Sigmoid colon (tissue), 7 donors: ENCODE measurements around the gene SOX6. TPM values are rescaled to one million over a fixed set of nuclear protein-coding genes. Genes with fewer than 3 reads are reported as not detected.

ENCODE experiments used
- DNase-seq: peaks from one replicate; pipeline ENCODE4 v3.0.0-alpha.2; 2019
- H3K27ac ChIP-seq, 4 donors: fragments of 200-600 bp; sonication (generic); one replicate each; pipeline ENCODE4 v1.5.1; 2016 to 2019; ENCODE audit warnings: mild to moderate bottlenecking in 1 of 4
- H3K27me3 ChIP-seq, 3 donors: fragments of 200-600 bp; sonication (generic); one replicate each; pipeline ENCODE4 v1.5.1; 2019; ENCODE audit warnings: mild to moderate bottlenecking in 1 of 3
- H3K36me3 ChIP-seq, 4 donors: fragments of 200-600 bp; sonication (generic); one replicate each; pipeline ENCODE4 v1.5.1; 2016 to 2019
- H3K4me1 ChIP-seq, 4 donors: fragments of 200-600 bp; sonication (generic); one replicate each; pipeline ENCODE4 v1.5.1; 2017 to 2019
- H3K4me3 ChIP-seq, 4 donors: fragments of 200-600 bp; sonication (generic); one replicate each; pipeline ENCODE4 v1.5.1; 2017 to 2019; ENCODE audit warnings: mild to moderate bottlenecking in 2 of 4, moderate library complexity in 1 of 4
- H3K9me3 ChIP-seq, 4 donors: fragments of 200-600 bp in 3 of 4; sonication (generic) in 3 of 4; one replicate each; pipeline versions ENCODE4 v1.5.1 to v1.6.1; 2013 to 2019
- EP300 ChIP-seq, 4 donors: sonication (generic); formaldehyde crosslinking; IDR thresholded peaks; one replicate each; pipeline ENCODE4 v1.6.1; 2017; ENCODE audit warnings: antibody characterized with exemption in 4 of 4
- POLR2A ChIP-seq, 2 donors: fragments of 450-650 bp; IDR thresholded peaks; one replicate each; pipeline ENCODE4 v1.6.1; 2016; ENCODE audit warnings: antibody characterized with exemption in 2 of 2, mild to moderate bottlenecking in 2 of 2, moderate library complexity in 2 of 2
- POLR2AphosphoS5 ChIP-seq, 4 donors: sonication (generic); formaldehyde crosslinking; IDR thresholded peaks; one replicate each; pipeline ENCODE4 v1.6.1; 2017; ENCODE audit warnings: antibody characterized with exemption in 4 of 4
- WGBS, 2 donors: extraction: QIAGEN DNeasy Blood & Tissue Kit; methylation state at CpG; one replicate each; pipeline ENCODE4 v1.1.7; 2013; 5-methylcytosine and 5-hydroxymethylcytosine counted together
- intact Hi-C: fragments of 100-400 bp; cut with DNase I; formaldehyde crosslinking; loops from one replicate; pipeline ENCODE4 v1.15.1; 2023
- polyA plus RNA-seq, 3 donors: library from polyadenylated mRNA; stranded (reverse); fragments of 200-250 nt; gene quantifications; one replicate each; pipeline ENCODE4 v1.2.3, GENCODE V29; 2013
- total RNA-seq, 4 donors: library from RNA; depleted of rRNA; stranded (reverse); fragments of >200 nt; gene quantifications; one replicate each; pipeline ENCODE4 v1.1.0, GENCODE V29; 2016
- TF ChIP-seq, protein P1 (sequence below), 4 experiments: fragments of 450-650 bp in 3 of 4; fragments of 200-600 bp in 1 of 4; IDR thresholded peaks; one replicate each; pipeline ENCODE4 v1.5.1; 2016 to 2019; ENCODE audit warnings: antibody characterized with exemption in 4 of 4, mild to moderate bottlenecking in 3 of 4, moderate library complexity in 2 of 4
- donor health status: healthy with polysubstance abuse.
- donor health status: Bipolar disorder and iron deficiency.
- donor health status: healthy.

The SOX6 gene
- total and polyA plus RNA-seq, 7 donors = 0.46 to 6.1 (median 1.7) TPM

DNA sequence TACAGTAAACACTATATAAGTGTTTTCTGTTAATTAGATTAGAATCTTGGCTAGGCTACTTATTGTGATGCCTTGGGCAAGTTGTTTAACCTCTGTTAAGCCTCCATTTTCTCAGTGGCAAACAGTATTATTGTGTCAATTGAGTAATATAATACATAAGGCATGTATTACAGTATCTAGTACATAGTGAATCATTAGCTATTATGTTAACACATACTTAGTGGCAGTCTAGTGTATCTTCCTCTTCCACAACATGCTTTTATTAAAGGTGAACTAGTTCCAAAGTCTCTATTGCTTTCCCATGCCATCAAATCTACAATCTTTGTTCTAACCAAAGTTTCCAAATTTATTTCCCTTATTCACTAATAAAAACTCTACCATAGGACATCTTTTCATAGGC is 200.9 kb downstream of the SOX6 start:
- H3K36me3 ChIP-seq = no peaks in the 10 kb centered on the region
- intact Hi-C loops = no loop called here
- TF ChIP-seq POLR2AphosphoS5 (IDR thresholded peaks at IDR 0.05) (no peak), POLR2A (IDR thresholded peaks at IDR 0.05) (no peak), EP300 (IDR thresholded peaks at IDR 0.05) (no peak)
- TF ChIP-seq, protein P1, sequence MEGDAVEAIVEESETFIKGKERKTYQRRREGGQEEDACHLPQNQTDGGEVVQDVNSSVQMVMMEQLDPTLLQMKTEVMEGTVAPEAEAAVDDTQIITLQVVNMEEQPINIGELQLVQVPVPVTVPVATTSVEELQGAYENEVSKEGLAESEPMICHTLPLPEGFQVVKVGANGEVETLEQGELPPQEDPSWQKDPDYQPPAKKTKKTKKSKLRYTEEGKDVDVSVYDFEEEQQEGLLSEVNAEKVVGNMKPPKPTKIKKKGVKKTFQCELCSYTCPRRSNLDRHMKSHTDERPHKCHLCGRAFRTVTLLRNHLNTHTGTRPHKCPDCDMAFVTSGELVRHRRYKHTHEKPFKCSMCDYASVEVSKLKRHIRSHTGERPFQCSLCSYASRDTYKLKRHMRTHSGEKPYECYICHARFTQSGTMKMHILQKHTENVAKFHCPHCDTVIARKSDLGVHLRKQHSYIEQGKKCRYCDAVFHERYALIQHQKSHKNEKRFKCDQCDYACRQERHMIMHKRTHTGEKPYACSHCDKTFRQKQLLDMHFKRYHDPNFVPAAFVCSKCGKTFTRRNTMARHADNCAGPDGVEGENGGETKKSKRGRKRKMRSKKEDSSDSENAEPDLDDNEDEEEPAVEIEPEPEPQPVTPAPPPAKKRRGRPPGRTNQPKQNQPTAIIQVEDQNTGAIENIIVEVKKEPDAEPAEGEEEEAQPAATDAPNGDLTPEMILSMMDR (IDR thresholded peaks at IDR 0.05) = no peak

DNA sequence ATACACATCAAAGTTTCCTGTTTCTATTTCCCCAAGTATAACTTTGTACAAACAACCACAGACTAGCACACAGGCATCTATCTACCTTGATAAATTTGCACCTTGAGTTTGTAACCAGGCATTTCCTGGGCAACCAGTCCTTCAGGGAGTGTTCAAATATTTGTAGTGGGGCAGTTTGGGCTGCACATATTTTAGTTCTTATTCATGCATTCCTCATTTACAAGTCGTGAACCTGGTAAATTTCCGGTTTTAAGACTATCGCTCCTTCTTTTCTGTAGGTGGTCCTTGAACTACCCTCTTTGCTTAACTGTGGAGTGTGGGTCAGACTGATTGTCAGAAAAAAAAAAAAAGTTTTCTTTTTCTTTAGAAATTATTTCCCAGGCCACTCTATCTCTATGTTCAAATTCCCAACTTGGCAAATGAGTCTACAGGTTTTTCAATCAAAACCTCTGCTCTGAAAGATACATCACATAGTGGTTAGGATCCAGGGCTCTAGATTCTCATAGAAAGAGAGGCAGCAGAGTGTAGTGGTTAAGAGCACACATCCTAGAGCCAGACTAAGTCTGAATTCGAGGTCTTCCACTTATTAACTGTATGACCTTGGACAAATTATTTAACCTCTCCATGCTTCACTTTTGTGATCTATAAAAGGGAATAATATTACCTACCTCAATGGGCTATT is 201.5 kb downstream of the SOX6 start:
- TF ChIP-seq EP300 (IDR thresholded peaks at IDR 0.05) = no peak
- TF ChIP-seq POLR2AphosphoS5 (IDR thresholded peaks at IDR 0.05) = no peak
- TF ChIP-seq POLR2A (IDR thresholded peaks at IDR 0.05) = no peak
- TF ChIP-seq, protein P1 (IDR thresholded peaks at IDR 0.05) = no peak
- WGBS, 2 donors = 67 to 74% methylated on average over 4 of the region's 4 CpGs
- no peaks in the 10 kb centered on the region for H3K9me3 ChIP-seq
- intact Hi-C loops = no loop called here
- no peak overlapping the region for H3K27ac ChIP-seq
- no peaks in the 10 kb centered on the region for H3K4me1 ChIP-seq
- no peak overlapping the region for H3K4me3 ChIP-seq
- DNase-seq = no peak
- no peaks in the 10 kb centered on the region for H3K27me3 ChIP-seq
- H3K36me3 ChIP-seq = no peaks in the 10 kb centered on the region

More for the DNA sequence above, 200.9 kb downstream of the SOX6 start:
- H3K4me1 ChIP-seq = no peaks in the 10 kb centered on the region
- H3K9me3 ChIP-seq = no peaks in the 10 kb centered on the region
- no peak for DNase-seq
- H3K27ac ChIP-seq = no peak overlapping the region
- no peak overlapping the region for H3K4me3 ChIP-seq
- no peaks in the 10 kb centered on the region for H3K27me3 ChIP-seq

DNA sequence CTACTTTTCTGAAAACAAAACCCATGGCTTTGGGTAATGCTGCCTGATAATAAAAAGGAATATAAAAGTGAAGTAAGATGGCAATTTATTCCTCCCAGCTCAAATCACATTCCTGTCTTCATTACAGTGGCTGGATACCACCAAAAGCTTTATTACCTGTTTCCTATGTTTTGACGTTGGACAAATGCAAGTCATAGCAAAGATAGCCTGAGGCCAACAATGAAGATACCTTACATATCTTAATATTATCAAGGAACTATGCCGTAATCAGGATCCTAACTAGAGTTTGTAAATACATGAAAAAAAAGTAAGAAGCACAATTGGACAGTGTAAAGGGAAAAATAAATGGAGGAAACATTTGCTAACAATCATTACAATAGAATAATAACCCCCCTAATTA is 202.4 kb downstream of the SOX6 start:
- intact Hi-C loops = no loop called here
- Histone ChIP-seq H3K36me3 (no peaks in the 10 kb centered on the region), H3K9me3 (no peaks in the 10 kb centered on the region), H3K27me3 (no peaks in the 10 kb centered on the region), H3K4me1 (no peaks in the 10 kb centered on the region), H3K4me3 (no peak overlapping the region), H3K27ac (no peak overlapping the region)
- 73 to 91% methylated on average over 2 of the region's 2 CpGs for WGBS, 2 donors
- no peak for DNase-seq
- TF ChIP-seq POLR2A (IDR thresholded peaks at IDR 0.05) (no peak), EP300 (IDR thresholded peaks at IDR 0.05) (no peak)

DNA sequence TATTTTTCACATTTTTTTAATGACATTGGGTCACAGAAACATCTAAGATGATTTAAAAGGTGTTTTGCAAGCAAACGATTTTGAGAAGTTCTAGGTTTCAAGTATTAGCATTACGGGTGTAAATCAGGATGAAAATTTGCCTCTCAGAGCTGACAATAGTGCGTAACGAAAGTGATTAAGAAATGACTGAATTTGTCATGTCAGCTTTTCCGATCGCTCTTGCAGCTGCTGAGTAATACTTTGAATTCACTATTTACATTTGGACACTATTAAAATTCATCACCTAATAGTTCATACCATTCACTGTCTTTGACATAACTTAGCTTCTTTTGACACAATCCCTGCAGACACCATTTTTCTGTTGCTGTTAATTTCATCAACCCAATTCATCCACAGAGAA is 205.2 kb downstream of the SOX6 start:
- Histone ChIP-seq H3K4me3 (no peak overlapping the region), H3K9me3 (no peaks in the 10 kb centered on the region), H3K27me3 (no peaks in the 10 kb centered on the region), H3K36me3 (no peaks in the 10 kb centered on the region), H3K27ac (no peak overlapping the region), H3K4me1 (no peaks in the 10 kb centered on the region)
- WGBS, 2 donors = 87 to 90% methylated on average over 6 of the region's 6 CpGs
- TF ChIP-seq POLR2A (IDR thresholded peaks at IDR 0.05) (no peak), POLR2AphosphoS5 (IDR thresholded peaks at IDR 0.05) (no peak), EP300 (IDR thresholded peaks at IDR 0.05) (no peak)
- TF ChIP-seq, protein P1 (IDR thresholded peaks at IDR 0.05) = no peak
- DNase-seq = no peak
- intact Hi-C loops = no loop called here

DNA sequence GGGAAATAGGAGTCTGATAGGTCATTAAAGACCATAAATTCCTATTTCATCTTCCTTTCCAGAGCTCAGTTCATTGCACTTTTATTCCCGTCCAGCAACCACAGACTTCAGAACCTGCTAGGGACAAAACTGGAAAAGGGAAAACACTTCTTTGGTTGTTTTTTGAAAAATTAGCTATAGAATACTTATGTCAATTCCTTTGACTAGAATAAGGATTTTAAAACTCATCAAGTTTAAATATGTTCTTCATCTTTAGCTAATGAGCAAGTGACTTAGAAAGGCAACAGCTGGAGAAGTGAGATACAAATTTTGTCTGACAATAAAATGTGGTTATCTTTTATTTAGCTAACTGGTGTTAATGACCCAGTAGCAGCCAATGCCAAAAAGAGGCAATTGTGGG is 206.9 kb downstream of the SOX6 start:
- H3K27ac ChIP-seq = no peak overlapping the region
- H3K36me3 ChIP-seq = no peaks in the 10 kb centered on the region
- no peak for DNase-seq
- no peak overlapping the region for H3K4me3 ChIP-seq
- no peaks in the 10 kb centered on the region for H3K4me1 ChIP-seq
- WGBS, 2 donors = 30 to 67% methylated on average over 1 of the region's 1 CpG
- H3K9me3 ChIP-seq = no peaks in the 10 kb centered on the region
- intact Hi-C loops = no loop called here
- H3K27me3 ChIP-seq = no peaks in the 10 kb centered on the region
- TF ChIP-seq, protein P1 (IDR thresholded peaks at IDR 0.05) = no peak
